Activated CD4-positive, alpha-beta T cell treated with anti-CD3 and anti-CD28 coated beads, Interleukin-2, amount 50 U/mL, for 48 hours (primary cell): ENCODE data around the gene MRPL21.

ENCODE experiments used
- DNase-seq, 2 experiments: peaks; one replicate each; pipeline ENCODE4 v3.0.0-alpha.2; 2020

The MRPL21 gene

GRCh38 chr11:68903288-68904247, at the start of gene MRPL21, which contains the start of gene IGHMBP2:
Gene MRPL21, minus strand, starts transcription at chr11:68903832. Its CDS starts 22 bp downstream, at chr11:68903810.
Gene IGHMBP2, plus strand, starts transcription at chr11:68903891. Its CDS starts 62 bp downstream, at chr11:68903953.
- DNase-seq, result peak; percentile 84 to 86

GRCh38 chr11:68950762-68951161, 47.1 kb upstream of the MRPL21 start:
- DNase-seq, result no peak

GRCh38 chr11:68950270-68950669, 46.6 kb upstream of the MRPL21 start:
- no peak for DNase-seq

GRCh38 chr11:68948935-68949334, 45.3 kb upstream of the MRPL21 start:
- DNase-seq, result no peak

GRCh38 chr11:68948496-68948895, 44.9 kb upstream of the MRPL21 start:
- no peak for DNase-seq

GRCh38 chr11:68947151-68947550, 43.5 kb upstream of the MRPL21 start:
- DNase-seq, result no peak

GRCh38 chr11:68946416-68947090, 42.9 kb upstream of the MRPL21 start:
- no peak for DNase-seq

GRCh38 chr11:68942751-68943271, 39.2 kb upstream of the MRPL21 start:
- DNase-seq, result no peak

- DNase-seq, result no peak
Observed at GRCh38 chr11:68942095-68942620, 38.5 kb upstream of the MRPL21 start.

GRCh38 chr11:68941324-68942094, 37.9 kb upstream of the MRPL21 start:
- no peak for DNase-seq

GRCh38 chr11:68940651-68941323, 37.2 kb upstream of the MRPL21 start:
- no peak for DNase-seq

- no peak for DNase-seq
Observed at GRCh38 chr11:68939583-68940555, 36.2 kb upstream of the MRPL21 start.

GRCh38 chr11:68938816-68939582, 35.4 kb upstream of the MRPL21 start:
- DNase-seq, result no peak

GRCh38 chr11:68938088-68938487, 34.5 kb upstream of the MRPL21 start:
- DNase-seq, result no peak

- no peak for DNase-seq
Observed at GRCh38 chr11:68936676-68937620, 33.3 kb upstream of the MRPL21 start.

- no peak for DNase-seq
Observed at GRCh38 chr11:68936358-68936636, 32.7 kb upstream of the MRPL21 start.

- no peak for DNase-seq
Observed at GRCh38 chr11:68935516-68936357, 32.1 kb upstream of the MRPL21 start.

GRCh38 chr11:68935066-68935465, 31.4 kb upstream of the MRPL21 start:
- DNase-seq, result no peak
